GM21447 (cell line): ENCODE measurements around the gene ASTN2.

Experiments used
- ATAC-seq: cut with Tn5 transposase; IDR thresholded peaks from one replicate; pipeline ENCODE4 v1.9.1; 2021; ENCODE audit not compliant: unreplicated experiment

Gene ASTN2

GRCh38 chr9:116451500-116452115 lies 963.2 kb downstream of the ASTN2 start:
- ATAC-seq = no peak

DNA sequence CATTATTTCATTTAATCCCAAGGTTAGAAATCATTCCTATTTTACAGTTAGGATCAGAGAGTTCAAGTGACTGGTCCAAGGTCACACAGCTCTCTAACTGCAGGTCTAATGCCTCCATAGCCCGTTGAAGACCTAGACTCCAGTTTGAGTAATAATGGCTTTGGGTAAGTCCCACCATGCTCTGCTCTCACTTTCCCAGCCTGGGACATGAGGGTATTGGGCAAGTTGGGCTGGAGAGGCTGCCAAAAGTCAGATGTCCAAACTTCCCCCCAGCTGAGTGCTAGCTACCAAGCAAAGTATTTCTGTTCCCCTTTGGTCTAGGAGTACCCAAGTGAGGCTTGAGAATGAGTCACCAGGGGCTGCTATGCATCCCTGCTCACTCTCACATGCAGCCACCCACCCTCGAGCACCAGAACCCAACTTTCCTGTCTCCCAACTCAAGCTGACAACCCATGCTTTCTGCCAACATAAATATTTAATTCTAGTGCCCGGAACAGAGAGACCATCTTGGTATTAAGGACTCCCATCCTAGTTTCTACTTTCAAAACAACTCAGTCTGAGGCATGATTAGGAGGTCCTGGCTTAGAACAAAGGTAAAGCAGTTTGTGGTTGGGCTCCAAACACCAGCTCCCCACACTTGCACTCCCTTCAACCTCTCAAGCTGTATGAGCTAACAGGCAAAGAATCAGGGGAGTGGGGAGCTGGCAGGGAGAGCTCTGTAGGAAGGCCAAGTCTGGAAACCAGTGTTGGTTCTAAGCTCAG lies 964.3 kb downstream of the ASTN2 start:
- ATAC-seq = peak; percentile 93

DNA sequence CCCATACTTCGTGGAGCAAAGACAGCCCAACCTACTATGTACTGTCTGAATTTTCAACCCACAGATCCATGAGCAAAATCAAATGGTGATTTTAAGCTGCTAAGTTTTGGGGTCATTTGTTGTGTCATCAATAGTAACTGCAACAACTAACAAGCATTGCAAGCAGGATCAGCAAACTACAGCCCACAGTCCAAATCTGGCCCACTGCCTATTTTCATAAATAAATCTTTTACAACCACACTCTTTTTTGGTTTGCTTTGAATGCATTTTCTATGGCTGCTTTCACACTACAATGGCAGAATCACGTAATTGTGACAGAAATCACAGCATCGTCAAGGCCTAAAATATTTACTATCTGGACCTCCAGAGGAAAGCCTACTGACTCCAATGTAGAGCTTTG lies 964.9 kb downstream of the ASTN2 start:
- ATAC-seq = no peak

DNA sequence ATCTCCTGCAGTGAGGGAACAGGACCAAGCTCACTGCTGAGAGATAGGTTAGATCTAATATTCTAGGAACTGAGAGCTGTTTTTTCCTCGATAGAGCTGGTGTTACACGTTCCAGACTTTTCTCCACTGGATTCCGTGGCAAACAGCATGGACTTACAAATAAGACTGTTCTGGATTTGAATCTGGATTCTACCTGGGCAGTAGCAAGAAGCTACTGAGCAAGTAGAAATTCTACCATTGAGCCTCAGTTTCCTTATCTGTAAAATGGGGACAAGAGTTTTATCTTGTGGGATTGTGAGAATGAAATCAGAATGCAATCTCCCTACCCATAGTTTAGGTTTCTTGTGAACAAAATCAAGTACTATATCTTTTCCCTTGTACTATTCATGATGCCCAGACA lies 966.4 kb downstream of the ASTN2 start:
- ATAC-seq = no peak

DNA sequence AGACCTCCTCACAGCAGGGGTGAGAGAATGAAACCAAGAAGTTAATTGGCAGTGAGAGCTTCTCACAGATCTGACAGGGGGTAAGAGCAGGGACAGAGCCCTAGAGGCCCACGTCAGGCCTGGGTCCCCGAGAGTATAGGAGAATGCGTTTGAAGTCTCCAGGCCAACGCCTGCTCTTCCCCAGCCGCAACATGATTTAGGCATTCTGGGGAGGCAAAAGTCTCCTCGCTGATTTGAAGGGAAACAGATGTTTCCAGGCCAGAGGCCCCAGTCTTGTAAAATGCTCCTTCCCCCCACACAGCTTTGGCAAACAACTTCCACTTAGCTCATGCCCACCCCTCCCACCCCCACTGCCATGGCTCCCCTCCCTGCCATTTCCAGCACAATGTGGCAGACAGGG lies 966.9 kb downstream of the ASTN2 start:
- no peak for ATAC-seq

DNA sequence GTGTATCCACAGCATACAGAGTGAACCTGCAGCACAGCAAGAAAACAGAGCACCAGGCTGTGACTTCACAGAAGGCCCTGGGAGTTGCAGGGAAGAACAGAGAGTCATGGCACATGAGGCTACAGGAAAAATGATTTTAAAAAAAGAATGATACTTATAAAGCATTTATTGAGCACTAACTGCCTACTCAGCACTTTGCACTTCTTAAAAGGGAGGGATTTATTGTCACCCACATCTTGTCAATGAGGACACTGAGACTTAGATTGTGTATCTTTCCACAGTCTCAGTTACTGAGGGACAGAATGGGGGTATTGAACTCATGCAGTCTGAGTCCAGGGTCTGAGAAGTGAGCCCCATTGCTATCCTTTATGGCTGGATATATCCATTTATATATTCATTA lies 972.3 kb downstream of the ASTN2 start:
- no peak for ATAC-seq

DNA sequence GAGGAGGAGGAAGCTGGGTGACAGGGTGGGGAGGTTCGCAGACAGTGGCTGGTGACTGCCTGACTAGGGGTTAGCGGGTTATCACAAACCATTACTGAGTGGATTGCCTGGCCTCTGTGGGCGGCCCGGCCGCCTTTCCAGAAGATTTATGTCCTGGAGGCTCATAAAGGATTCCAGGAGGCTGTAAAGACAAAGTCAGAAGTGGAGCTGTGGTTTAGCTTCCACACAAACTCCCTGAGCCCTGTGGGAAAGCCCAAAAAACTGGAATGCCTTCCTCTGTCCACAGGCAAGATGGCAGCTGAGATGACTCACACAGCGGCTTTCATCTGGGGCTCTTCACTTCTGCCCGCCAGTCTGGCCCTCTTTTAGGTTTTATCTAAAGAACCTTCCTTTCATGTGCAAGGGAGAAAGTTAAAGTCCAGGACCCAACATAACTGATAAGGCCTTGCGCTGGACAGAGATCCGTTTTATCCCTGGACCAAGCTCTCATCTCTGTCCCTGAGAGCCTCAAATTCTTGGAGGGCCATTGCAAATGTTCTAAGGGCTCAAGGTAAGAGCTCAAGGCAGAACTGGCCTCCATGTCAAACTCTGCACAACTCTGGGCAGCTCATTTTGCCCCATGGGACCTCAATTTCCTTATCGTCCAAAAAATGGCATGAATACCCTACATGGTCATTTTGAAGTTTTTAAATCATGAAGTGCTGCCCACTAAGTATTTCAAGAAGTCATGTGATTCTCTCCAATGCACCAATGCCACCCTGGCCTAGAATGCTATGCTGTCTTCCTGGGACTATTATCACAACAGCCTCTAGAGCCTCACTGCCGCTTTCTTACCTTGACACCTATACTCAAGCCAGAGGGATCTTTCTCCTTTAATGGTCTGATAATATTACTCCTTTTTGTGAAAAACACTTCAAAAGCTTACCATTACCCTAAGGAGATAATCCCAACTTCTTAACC lies 977.2 kb downstream of the ASTN2 start:
- ATAC-seq = no peak

GRCh38 chr9:116436121-116436520 lies 978.7 kb downstream of the ASTN2 start:
- no peak for ATAC-seq

GRCh38 chr9:116435706-116436105 lies 979.2 kb downstream of the ASTN2 start:
- ATAC-seq = no peak

DNA sequence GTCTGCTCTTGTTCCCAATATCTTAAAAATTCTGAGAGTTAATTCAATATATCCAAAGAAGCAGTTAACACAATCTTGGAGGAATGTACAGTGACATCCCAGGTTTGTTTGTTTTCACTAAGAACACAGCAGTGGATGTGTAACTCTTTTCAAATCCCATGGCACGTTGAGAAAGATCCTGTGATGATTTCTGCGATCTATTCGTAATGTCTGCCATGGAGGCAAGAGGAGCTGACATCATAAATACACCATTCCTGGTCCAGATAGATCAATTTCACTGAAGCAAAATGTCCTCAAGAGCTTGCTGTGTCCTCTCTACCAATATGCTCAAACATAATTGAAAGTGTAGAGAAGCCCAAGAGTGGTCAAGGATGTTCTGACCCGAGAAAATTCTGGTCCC lies 980.5 kb downstream of the ASTN2 start:
- no peak for ATAC-seq

DNA sequence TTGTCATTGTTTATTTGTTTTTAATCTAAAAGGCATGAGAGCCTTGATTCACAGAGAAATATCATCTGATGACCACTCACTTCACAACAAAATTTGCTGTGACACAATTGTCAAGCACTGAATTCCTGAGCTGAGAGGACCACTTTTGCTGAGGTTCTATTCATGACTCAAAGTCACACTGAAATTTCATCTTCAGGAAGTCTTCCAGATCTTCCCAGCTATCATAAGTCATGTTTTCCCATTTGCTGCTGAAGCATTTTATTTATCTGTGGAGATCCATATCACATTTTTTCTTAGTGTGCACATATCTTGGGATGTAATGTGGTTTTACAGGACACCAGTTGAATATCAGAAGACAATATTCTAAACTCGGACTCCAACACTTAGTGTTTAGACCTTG lies 982.8 kb downstream of the ASTN2 start:
- no peak for ATAC-seq

DNA sequence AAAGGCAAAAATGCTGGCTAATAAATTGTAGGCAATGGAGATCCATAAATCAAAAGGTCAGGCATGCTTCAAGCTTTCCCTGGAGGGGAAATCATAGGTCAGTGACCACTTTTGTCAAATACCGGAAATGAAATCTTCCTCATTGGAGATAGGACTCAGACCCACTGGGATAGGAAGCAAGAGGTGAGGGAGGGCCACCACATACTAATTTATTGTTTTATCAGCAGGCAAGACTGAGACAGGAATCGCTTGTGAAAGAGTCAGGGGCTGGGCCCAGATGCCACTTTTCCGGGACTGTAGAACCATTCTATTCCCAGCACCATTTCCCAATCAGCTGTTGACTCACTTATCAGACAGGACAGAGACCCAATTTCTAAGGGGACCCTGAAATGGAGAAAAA lies 984.0 kb downstream of the ASTN2 start:
- ATAC-seq = no peak

DNA sequence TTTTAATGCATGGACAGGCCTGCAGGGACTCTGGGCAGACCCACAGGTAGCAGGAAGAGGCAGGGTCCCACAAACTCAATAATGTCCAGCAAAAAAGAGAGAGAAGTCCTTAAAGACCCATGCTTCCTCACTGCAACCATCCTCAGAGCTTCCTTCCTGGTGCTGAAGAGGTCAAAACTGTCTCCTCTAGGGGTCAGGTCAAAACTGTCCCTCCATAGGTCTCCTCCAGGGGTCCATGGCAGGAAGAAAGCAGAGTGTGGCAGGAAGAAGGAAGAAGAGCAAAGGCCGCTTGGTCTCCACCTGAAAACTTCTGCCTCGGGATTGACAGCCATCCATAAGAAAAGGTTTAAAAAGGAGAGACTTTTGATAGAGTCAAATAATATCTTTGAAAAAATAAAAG lies 989.6 kb downstream of the ASTN2 start:
- no peak for ATAC-seq

- no peak for ATAC-seq
Observed at GRCh38 chr9:116423149-116423548, 991.7 kb downstream of the ASTN2 start.

GRCh38 chr9:116422119-116422979 lies 992.5 kb downstream of the ASTN2 start:
- no peak for ATAC-seq

- no peak for ATAC-seq
Observed at GRCh38 chr9:116420993-116421538, 993.8 kb downstream of the ASTN2 start.

DNA sequence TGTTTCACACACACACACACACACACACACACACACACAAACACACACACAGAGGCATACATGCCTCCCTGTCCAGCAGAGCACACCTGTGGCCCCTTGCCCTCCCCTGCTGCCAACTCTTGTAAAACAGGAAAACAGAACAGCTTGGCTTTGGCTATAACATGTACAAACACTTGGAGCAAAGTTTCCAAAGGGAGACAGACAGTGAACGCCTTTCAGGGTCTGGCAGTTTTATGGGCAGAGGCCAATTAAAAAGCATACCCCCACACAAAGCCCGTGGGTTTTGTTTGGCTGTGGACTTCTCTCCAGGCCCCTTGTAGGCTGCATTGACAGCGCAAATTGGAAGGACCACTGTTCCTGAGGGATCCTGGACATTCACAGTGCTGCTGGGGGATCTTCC lies 995.7 kb downstream of the ASTN2 start:
- ATAC-seq = no peak

DNA sequence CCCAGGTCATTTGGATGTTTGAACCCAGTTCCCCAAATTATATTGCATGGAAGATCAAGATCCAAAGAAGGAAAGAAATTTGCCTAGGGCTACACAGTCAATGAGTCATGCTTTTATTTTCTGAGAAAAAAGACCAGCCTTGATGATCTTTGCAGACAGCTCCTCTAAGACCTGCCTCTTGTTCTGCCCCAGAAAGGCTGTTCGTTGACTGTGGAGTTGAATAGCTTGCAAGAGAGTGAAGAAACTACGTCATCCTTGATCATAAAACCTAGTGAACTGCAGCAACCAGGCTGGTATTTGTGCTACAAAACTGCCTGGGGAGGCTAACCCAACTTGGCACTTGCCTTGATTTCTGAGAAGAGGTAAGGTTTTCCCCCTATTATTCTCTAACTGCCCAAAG lies 997.4 kb downstream of the ASTN2 start:
- no peak for ATAC-seq

DNA sequence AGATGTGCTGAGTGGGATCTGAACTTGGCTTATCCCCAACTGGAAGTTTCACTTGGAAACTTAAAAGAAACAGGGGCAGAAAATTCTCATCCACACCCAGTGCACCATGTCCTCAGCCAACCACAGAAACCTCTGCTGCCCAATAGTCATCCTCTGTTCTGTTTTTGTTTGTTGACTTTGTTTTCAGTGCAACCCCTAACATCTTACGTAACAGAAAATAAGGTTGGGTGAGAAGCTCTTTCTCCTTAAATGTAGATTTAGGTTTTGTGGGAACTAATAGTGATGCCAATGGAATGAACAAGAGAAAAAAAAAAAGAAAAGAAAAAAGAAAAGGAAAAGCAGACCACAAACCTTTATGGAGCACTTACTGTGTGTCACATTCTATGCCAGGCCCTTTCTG lies 998.4 kb downstream of the ASTN2 start:
- no peak for ATAC-seq

DNA sequence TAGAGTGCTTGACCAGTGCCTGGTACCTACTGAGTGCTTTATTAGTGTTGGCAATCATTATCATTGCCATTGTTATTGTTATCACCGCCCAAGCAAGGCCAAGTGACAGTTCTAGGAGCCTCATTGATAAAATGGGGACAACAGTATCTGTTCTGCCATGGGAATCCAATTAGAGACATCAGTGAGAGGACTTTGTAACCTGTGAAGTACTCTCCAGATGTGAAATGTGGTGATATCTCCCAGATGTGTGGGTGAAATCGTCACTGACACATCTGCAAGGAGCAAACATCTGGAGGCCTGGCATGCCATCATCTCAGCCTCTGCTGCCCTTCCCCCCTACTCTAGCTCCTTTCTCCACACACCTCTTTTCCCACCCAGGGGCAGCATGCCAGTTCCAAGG lies 1000.5 kb downstream of the ASTN2 start:
- no peak for ATAC-seq

DNA sequence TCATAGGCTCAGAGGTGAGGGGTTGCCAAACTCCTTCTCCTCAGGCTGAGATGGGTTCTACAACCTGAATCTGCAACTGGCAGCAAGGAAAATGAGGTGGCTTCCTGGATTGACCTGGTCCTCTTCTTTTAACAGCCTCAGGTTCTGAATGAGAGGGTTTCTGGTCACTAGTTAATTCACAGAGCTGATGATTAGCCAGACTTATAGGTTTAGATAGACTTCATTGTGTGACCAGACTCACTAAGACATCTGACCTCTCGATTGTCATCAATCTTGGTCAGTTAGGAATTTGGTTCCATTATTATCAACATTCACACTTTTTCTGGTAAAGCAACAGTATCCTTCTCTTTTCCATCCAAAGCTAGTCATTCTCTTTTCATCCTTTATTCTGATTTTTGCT lies 1003.4 kb downstream of the ASTN2 start:
- ATAC-seq = no peak
